GM18507 (cell line): ENCODE data around the gene NANOS2.
"Not testable (repeated sequence)": the region's sequence is repeated elsewhere in the genome, so short reads cannot be mapped to it uniquely, and the experiment has no call there.

Source experiments
- DNase-seq: peaks from one replicate; pipeline ENCODE4 v3.0.0; 2011; ENCODE audit warnings: low read depth; ENCODE audit not compliant: insufficient read length; ENCODE audit errors: extremely low spot score
- FAIRE-seq: peaks from 2 replicates; lab custom pipeline; 2011; peaks lifted over from hg19 to GRCh38; lab: Jason Lieb, UNC

Gene NANOS2

DNA sequence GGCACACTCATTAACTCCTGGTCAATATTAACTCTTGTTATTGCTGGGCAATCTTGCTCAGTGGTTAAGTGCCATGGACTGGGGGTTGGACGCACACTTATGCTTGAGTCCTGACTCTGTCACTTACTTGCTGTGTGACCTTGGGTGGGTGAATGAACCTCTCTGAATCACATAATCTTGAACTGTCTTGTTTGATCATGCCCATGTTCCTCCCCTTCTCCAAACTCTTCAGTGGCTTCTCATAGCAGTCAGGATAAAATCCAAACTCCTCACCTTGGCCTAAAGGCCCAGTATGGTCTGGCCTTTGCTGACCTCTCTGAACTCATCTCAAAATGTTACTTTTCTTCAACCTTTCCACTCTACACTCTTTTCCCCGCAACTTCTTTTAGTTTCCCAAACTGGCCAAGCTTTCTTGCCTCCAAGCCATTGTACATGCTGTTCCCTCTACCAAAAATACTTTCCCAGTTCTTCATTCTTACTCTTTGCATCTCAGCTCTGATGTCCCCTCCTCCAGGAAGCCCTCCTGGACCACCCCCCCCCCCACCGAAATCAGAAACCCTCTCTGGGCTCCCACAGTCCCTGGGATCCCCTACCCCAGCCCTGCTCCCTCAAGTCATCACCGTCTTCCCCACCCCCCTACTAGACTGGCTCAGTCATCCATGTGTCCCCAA, 14.5 kb downstream of the NANOS2 start:
- DNase-seq (no peak), FAIRE-seq (no peak)

GRCh38 chr19:45899253-45899652, 15.3 kb downstream of the NANOS2 start:
- DNase-seq (no peak), FAIRE-seq (no peak)

DNA sequence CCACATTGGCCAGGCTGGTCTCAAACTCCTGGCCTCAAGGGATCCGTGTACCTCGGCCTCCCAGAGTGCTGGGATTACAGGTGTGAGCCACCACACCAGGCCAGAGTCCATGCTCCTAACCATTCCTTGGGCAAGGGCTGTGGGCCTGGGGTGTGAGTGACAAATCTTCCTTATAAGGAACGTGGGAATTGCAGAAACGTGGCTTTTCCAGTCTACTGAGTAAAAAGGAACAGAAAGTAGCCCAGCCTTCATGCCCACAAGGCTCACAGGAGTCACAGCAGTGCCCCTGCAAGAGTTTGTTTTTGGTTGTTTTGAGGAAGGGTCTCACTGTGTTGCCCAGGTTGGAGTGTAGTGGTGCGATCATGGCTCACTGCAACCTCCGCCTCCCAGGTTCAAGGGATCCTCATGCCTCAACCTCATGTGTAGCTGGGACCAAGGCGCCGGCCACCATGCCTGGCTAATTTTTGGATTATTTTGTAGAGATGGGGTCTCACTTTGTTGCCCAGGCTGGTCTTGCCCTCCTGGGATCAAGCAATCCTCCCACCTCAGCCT, 17.2 kb downstream of the NANOS2 start:
- DNase-seq (no peak), FAIRE-seq (no peak)

DNA sequence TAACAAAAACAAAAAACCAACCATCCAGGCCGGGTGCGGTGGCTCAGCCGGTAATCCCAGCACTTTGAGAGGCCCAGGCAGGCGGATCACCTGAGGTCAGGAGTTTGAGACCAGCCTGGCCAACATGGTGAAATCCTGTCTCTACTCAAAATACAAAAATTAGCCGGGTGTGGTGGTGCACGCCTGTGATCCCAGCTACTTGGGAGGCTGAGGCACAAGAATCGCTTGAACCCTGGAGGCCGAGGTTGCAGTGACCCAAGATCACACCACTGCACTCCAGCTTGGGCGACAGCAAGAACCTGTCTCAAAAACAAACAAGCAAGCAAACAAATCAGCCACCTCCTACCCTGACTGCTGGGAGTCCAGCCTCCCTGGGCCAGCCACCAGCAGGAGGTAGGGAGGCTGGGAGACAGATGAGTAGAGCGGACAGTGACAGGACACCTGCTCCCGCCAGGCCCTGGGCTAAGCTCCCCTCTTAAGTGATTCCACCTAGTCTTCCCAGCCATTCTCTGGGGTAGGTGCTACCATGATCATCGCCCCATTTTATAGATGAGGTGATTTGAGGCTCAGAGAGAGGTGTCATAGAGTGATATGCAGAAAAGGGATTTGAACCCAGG, 18.5 kb downstream of the NANOS2 start:
- FAIRE-seq, DNase-seq: not testable (repeated sequence)

GRCh38 chr19:45895519-45895972, 19.0 kb downstream of the NANOS2 start:
- DNase-seq (no peak), FAIRE-seq (no peak)

DNA sequence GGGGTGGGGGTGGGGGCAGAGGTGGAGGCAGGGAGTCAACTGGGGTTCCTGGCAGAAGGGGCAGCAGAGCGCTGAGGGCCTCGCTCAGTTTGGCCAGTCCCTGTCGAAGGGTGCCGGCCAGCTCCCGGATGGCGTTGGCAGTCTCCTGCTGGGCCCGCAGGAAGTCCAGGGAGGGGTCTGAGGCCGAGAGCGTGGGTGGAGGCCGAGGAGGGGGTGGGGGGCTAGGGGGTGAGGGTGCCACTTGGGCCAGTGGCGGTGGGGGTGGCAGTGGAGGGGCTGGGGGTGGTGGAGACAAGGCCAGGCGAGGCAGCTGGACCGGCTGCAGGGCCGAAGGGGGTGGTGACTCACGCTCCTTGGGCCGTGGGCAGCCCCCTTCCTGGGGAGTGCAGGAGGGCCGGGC, 23.7 kb downstream of the NANOS2 start:
- DNase-seq (no peak), FAIRE-seq (no peak)

- DNase-seq (no peak), FAIRE-seq (no peak)
These were observed 25.2 kb downstream of the NANOS2 start for GRCh38 chr19:45889210-45889885.

GRCh38 chr19:45887200-45887710, 27.3 kb downstream of the NANOS2 start:
- FAIRE-seq (peak; percentile 21), DNase-seq (no peak)

DNA sequence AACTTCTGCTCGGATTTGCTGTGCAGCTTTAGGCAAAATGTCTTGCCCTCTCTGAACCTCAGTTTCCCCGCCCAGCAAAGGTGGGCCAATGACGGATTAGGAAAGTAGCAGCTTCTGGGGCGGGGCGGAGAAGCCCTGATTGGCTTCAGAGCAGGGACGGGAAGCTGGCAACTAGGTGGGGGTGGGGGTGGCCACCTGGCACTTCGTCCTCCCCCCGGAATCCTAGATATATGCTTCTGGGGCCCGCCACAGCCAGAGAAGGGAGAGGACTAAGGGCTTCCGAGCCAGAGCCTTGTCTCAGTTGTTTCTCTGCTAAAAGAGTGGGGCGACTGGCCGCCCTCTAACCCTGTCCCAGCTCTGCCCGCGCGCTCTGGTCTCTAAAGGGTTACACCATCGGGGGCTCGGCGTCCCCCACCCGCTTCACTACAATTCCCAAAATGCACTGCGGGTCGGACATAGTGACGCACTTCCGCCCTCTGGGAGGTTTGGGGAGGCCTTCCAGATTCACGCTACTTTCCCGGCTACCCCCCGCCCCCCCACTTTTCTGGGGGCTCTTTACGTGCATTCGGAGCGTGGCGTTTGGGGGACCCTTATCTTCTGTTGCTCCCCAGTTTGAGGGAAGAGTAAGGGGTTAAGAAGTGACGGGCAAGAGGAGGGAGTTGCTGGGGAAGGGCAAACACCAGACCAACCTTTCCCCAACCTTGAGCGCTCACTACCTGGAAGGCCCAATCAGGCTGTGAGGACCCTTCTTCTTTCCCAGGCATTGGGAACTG, 28.0 kb downstream of the NANOS2 start:
- peak; percentile 81 for DNase-seq
- FAIRE-seq: peak; percentile 95

DNA sequence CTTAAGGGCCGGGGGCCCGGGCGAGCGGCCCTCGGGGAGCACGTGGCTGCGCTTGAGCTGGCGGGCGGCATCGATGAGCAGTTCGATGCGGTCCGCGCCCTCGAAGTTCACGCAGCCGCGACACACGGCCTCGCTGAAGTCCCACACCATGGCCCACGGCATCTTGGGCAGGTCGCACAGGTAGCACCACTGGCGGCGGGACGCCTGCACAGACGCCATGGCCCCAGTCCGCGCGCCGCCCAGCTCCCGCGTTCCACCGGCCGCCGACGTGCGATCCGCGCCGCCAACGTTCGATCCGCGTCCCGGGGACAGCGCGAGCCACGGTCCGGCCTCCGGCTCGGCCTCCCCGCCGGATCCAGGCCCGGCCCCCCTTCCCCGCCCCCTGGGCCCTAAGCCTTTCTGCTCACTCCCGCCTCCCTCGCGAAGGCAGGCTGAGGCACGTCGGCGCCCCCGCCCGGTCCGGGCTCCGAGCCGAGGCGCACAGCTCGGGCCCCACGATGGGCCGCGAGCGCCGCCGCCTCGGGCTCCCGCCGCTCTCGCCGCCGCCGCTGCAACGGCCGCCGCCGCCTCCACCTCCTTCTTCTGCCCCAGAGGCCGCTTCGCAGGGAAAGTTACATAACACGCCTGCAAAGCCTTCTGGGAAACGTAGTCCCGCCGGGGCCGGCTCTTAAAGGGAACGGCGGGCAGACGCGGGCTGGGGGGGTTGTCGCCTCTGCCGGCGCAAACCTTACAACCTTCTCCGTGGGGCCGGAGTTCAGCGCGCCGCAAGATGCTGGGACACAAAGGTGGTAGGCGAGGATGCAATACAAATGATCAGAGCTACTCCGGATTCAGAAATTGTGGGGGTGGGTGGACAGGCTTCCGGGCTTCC, 28.8 kb downstream of the NANOS2 start, which contains the start of gene IRF2BP1:
Gene IRF2BP1 (minus strand): TSS at position 586 of the 871 bp plus-strand sequence. CDS start 367 bp downstream, at position 219.
- FAIRE-seq (peak; percentile 41), DNase-seq (peak; percentile 70)

GRCh38 chr19:45884682-45885555, 29.7 kb downstream of the NANOS2 start:
- no peak for DNase-seq
- FAIRE-seq: no peak

- DNase-seq (no peak), FAIRE-seq (no peak)
These were observed 30.5 kb downstream of the NANOS2 start for GRCh38 chr19:45883881-45884681.

- FAIRE-seq (no peak), DNase-seq (no peak)
These were observed 31.0 kb downstream of the NANOS2 start for GRCh38 chr19:45883586-45883880.

GRCh38 chr19:45882652-45883585, 31.7 kb downstream of the NANOS2 start:
- DNase-seq: peak; percentile 68
- FAIRE-seq: peak; percentile 94

GRCh38 chr19:45881909-45882528, 32.6 kb downstream of the NANOS2 start:
- no peak for DNase-seq
- FAIRE-seq: no peak
